Sigmoid colon (tissue), 7 donors: Measurements from ENCODE around the gene ZNF611. TPM values are rescaled to one million over a fixed set of nuclear protein-coding genes. Genes with fewer than 3 reads are reported as not detected.
"Not testable (repeated sequence)": the region's sequence is repeated elsewhere in the genome, so short reads cannot be mapped to it uniquely, and the experiment has no call there.

Experiments
- DNase-seq: peaks from one replicate; pipeline ENCODE4 v3.0.0-alpha.2; 2019
- H3K27ac ChIP-seq, 4 donors: fragments of 200-600 bp; sonication (generic); one replicate each; pipeline ENCODE4 v1.5.1; 2016 to 2019; ENCODE audit warnings: mild to moderate bottlenecking in 1 of 4
- H3K27me3 ChIP-seq, 3 donors: fragments of 200-600 bp; sonication (generic); one replicate each; pipeline ENCODE4 v1.5.1; 2019; ENCODE audit warnings: mild to moderate bottlenecking in 1 of 3
- H3K36me3 ChIP-seq, 4 donors: fragments of 200-600 bp; sonication (generic); one replicate each; pipeline ENCODE4 v1.5.1; 2016 to 2019
- H3K4me1 ChIP-seq, 4 donors: fragments of 200-600 bp; sonication (generic); one replicate each; pipeline ENCODE4 v1.5.1; 2017 to 2019
- H3K4me3 ChIP-seq, 4 donors: fragments of 200-600 bp; sonication (generic); one replicate each; pipeline ENCODE4 v1.5.1; 2017 to 2019; ENCODE audit warnings: mild to moderate bottlenecking in 2 of 4, moderate library complexity in 1 of 4
- H3K9me3 ChIP-seq, 4 donors: fragments of 200-600 bp in 3 of 4; sonication (generic) in 3 of 4; one replicate each; pipeline versions ENCODE4 v1.5.1 to v1.6.1; 2013 to 2019
- EP300 ChIP-seq, 4 donors: sonication (generic); formaldehyde crosslinking; IDR thresholded peaks; one replicate each; pipeline ENCODE4 v1.6.1; 2017; ENCODE audit warnings: antibody characterized with exemption in 4 of 4
- POLR2A ChIP-seq, 2 donors: fragments of 450-650 bp; IDR thresholded peaks; one replicate each; pipeline ENCODE4 v1.6.1; 2016; ENCODE audit warnings: antibody characterized with exemption in 2 of 2, mild to moderate bottlenecking in 2 of 2, moderate library complexity in 2 of 2
- POLR2AphosphoS5 ChIP-seq, 4 donors: sonication (generic); formaldehyde crosslinking; IDR thresholded peaks; one replicate each; pipeline ENCODE4 v1.6.1; 2017; ENCODE audit warnings: antibody characterized with exemption in 4 of 4
- WGBS, 2 donors: extraction: QIAGEN DNeasy Blood & Tissue Kit; methylation state at CpG; one replicate each; pipeline ENCODE4 v1.1.7; 2013; 5-methylcytosine and 5-hydroxymethylcytosine counted together
- intact Hi-C: fragments of 100-400 bp; cut with DNase I; formaldehyde crosslinking; loops from one replicate; pipeline ENCODE4 v1.15.1; 2023
- polyA plus RNA-seq, 3 donors: library from polyadenylated mRNA; stranded (reverse); fragments of 200-250 nt; gene quantifications; one replicate each; pipeline ENCODE4 v1.2.3, GENCODE V29; 2013
- total RNA-seq, 4 donors: library from RNA; depleted of rRNA; stranded (reverse); fragments of >200 nt; gene quantifications; one replicate each; pipeline ENCODE4 v1.1.0, GENCODE V29; 2016
- TF ChIP-seq, protein P1 (sequence below), 4 experiments: fragments of 450-650 bp in 3 of 4; fragments of 200-600 bp in 1 of 4; IDR thresholded peaks; one replicate each; pipeline ENCODE4 v1.5.1; 2016 to 2019; ENCODE audit warnings: antibody characterized with exemption in 4 of 4, mild to moderate bottlenecking in 3 of 4, moderate library complexity in 2 of 4
- donor health status: healthy with polysubstance abuse.
- donor health status: Bipolar disorder and iron deficiency.
- donor health status: healthy.

Gene ZNF611
- total and polyA plus RNA-seq, 7 donors: 2.3 to 10.8 (median 7.0) TPM

DNA sequence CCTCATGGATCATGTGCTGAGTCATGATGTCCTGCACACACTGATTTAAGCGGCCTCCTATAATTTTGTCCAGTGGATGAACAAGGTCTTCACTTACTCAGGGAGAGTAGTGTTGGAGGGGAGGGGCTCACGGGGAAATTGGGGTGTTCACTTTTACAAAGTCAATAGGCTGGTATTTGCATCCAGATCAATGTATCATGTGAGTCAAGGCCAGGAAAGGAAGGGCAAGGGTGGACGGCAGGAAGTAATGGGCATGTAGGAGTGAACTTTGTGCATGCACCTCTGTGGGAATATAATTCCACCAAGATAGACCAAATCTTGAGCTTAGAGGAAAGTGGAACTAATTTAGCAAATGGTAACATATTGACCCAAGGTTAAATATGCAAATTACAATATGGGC, 23.2 kb downstream of the ZNF611 start:
- H3K27ac ChIP-seq, H3K4me3 ChIP-seq, DNase-seq, H3K4me1 ChIP-seq, intact Hi-C loops, H3K9me3 ChIP-seq, H3K27me3 ChIP-seq: not testable (repeated sequence)
- H3K36me3 ChIP-seq: peaks cover 3 to 79% (median 16%) of the 10 kb centered on the region in 4 donors
- 94 to 95% methylated on average over 3 of the region's 3 CpGs for WGBS, 2 donors

DNA sequence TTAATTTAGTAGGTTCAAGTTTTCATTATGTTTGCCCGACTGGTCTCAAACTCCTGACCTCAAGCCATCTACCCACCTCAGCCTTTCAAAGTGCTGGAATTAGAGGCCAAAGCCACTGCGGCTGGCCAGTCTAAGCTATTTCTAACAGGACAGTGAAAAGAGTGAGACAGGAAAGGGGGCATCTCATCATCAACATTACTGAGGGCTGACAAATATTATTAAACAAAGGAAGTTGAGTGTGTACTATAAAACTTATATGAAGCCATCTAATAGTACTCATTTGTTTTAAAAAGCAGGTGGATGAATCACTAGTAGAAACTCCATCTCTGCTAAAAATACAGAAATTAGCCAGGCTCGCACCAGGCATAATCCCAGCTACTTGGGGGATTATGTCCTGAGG, 24.3 kb downstream of the ZNF611 start:
- H3K27ac ChIP-seq: no peak overlapping the region
- H3K27me3 ChIP-seq: no peaks in the 10 kb centered on the region
- intact Hi-C loops: no loop called here
- H3K9me3 ChIP-seq: peaks cover 0 to 6% (median 0%) of the 10 kb centered on the region in 4 donors
- H3K36me3 ChIP-seq: peaks cover 14 to 85% (median 27%) of the 10 kb centered on the region in 4 donors
- no peak overlapping the region for H3K4me3 ChIP-seq
- no peaks in the 10 kb centered on the region for H3K4me1 ChIP-seq
- TF ChIP-seq EP300 (IDR thresholded peaks at IDR 0.05): no peak
- no peak for TF ChIP-seq POLR2A (IDR thresholded peaks at IDR 0.05)
- TF ChIP-seq, protein P1, sequence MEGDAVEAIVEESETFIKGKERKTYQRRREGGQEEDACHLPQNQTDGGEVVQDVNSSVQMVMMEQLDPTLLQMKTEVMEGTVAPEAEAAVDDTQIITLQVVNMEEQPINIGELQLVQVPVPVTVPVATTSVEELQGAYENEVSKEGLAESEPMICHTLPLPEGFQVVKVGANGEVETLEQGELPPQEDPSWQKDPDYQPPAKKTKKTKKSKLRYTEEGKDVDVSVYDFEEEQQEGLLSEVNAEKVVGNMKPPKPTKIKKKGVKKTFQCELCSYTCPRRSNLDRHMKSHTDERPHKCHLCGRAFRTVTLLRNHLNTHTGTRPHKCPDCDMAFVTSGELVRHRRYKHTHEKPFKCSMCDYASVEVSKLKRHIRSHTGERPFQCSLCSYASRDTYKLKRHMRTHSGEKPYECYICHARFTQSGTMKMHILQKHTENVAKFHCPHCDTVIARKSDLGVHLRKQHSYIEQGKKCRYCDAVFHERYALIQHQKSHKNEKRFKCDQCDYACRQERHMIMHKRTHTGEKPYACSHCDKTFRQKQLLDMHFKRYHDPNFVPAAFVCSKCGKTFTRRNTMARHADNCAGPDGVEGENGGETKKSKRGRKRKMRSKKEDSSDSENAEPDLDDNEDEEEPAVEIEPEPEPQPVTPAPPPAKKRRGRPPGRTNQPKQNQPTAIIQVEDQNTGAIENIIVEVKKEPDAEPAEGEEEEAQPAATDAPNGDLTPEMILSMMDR (IDR thresholded peaks at IDR 0.05): no peak
- no peak for TF ChIP-seq POLR2AphosphoS5 (IDR thresholded peaks at IDR 0.05)
- no peak for DNase-seq
- WGBS, 2 donors: 97 to 98% methylated on average over 3 of the region's 3 CpGs

DNA sequence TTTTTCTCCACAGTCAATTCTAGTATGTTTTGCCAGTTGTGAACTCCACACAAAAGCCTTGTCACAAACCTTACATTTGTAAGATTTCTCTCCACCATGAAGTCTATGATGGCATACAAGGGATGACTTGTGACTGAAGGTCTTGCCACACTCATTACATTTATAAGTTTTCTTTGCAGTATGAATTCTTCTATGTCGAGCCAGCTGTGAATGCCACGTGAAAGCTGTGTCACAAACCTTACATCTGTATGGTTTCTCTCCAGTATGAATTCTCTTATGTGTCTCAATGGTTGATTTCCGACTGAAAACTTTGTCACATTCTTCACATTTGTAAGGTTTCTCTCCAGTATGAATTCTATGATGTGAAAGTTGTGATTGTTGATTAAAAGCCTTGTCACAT, 29.2 kb downstream of the ZNF611 start:
- 97 to 100% methylated on average over 3 of the region's 3 CpGs for WGBS, 2 donors
- not testable (repeated sequence) for DNase-seq

DNA sequence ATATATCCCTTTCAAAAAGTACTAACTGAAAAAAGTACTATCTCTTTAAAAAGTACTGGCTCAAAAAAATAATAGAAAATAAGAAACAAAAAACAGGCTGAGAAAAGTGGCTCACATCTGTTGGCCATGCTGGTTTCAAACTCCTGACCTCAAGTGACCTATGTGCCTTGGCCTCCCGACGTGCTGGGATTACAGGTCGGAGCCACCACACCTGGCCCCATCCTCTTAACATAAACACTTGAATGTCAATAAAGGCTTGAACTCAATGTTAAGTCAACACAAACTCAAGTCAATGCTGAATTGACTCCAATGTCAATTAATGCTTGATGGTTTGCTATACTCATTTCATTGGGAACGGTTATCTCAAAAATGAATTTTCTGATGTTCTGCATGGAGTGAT, 30.9 kb downstream of the ZNF611 start:
- intact Hi-C loops: no loop called here
- DNase-seq: no peak
- TF ChIP-seq POLR2A (IDR thresholded peaks at IDR 0.05): no peak
- TF ChIP-seq, protein P1 (IDR thresholded peaks at IDR 0.05): no peak
- no peak for TF ChIP-seq POLR2AphosphoS5 (IDR thresholded peaks at IDR 0.05)
- no peak for TF ChIP-seq EP300 (IDR thresholded peaks at IDR 0.05)
- Histone ChIP-seq H3K9me3 (peaks cover 0 to 24% (median 0%) of the 10 kb centered on the region in 4 donors), H3K36me3 (peaks cover 14 to 45% (median 23%) of the 10 kb centered on the region in 4 donors), H3K27ac (no peak overlapping the region), H3K4me1 (no peaks in the 10 kb centered on the region), H3K27me3 (no peaks in the 10 kb centered on the region), H3K4me3 (no peak overlapping the region)
- WGBS, 2 donors: 94 to 98% methylated on average over 4 of the region's 4 CpGs

More for the DNA sequence above, 29.2 kb downstream of the ZNF611 start:
- H3K4me1 ChIP-seq, H3K27ac ChIP-seq, intact Hi-C loops, H3K4me3 ChIP-seq, H3K27me3 ChIP-seq: not testable (repeated sequence)
- H3K36me3 ChIP-seq: peaks cover 14 to 58% (median 25%) of the 10 kb centered on the region in 4 donors
- H3K9me3 ChIP-seq: peaks cover 0 to 24% (median 0%) of the 10 kb centered on the region in 4 donors

DNA sequence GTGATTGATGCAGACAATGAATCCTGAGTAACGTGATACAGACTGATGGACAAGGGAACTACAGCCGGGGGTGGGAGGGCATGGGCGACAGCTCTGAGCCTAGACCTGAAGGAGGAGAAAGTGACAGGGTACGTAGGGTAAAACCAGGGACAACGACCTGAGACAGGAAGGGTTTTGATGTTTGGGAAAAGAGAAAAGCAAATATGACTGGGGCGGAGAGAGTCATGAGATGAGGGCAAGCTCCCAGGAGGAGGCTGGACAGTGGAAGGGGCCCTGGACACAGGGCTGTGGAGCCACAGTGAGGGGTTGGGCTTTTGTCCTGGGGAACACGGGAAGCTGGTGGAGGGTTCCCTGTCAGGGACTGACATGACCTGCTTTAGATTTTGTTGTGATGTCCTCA, 34.2 kb downstream of the ZNF611 start:
- intact Hi-C loops: no loop called here

More for the DNA sequence above, 34.2 kb downstream of the ZNF611 start:
- TF ChIP-seq POLR2A (IDR thresholded peaks at IDR 0.05): no peak
- TF ChIP-seq, protein P1 (IDR thresholded peaks at IDR 0.05): no peak
- no peak for TF ChIP-seq POLR2AphosphoS5 (IDR thresholded peaks at IDR 0.05)
- no peak for TF ChIP-seq EP300 (IDR thresholded peaks at IDR 0.05)
- Histone ChIP-seq H3K4me3 (no peak overlapping the region), H3K9me3 (peaks cover 0 to 18% (median 0%) of the 10 kb centered on the region in 4 donors), H3K27ac (no peak overlapping the region), H3K36me3 (peaks cover under 1 to 15% (median 9%) of the 10 kb centered on the region in 4 donors), H3K4me1 (no peaks in the 10 kb centered on the region), H3K27me3 (no peaks in the 10 kb centered on the region)
- DNase-seq: no peak
- WGBS, 2 donors: 85 to 87% methylated on average over 7 of the region's 7 CpGs
